Gastroesophageal sphincter (tissue), 4 donors: Measurements from ENCODE around the gene MAPK8IP3. TPM values are rescaled to one million over a fixed set of nuclear protein-coding genes. Genes with fewer than 3 reads are reported as not detected.

Experiments
- ATAC-seq: fragments of 150-250 bp; one replicate; pipeline ENCODE4 v1.9.1; 2016; ENCODE audit warnings: mild to moderate bottlenecking, moderate library complexity
- H3K27ac ChIP-seq, 4 donors: fragments of 200-600 bp; sonication (generic) in 3 of 4; 1 replicate in 3 of 4; 2 replicates in 1 of 4; pipeline ENCODE4 v1.5.1; 2016 to 2019
- H3K27me3 ChIP-seq: fragments of 200-600 bp; sonication (generic); one replicate; pipeline ENCODE4 v1.5.1; 2019
- H3K36me3 ChIP-seq, 2 donors: fragments of 200-600 bp; sonication (generic); one replicate each; pipeline ENCODE4 v1.5.1; 2019; ENCODE audit warnings: control low read depth in 1 of 2
- H3K4me1 ChIP-seq, 3 donors: fragments of 200-600 bp; sonication (generic); 1 replicate in 2 of 3; 2 replicates in 1 of 3; pipeline ENCODE4 v1.5.1; 2016 to 2019; ENCODE audit warnings: control low read depth in 2 of 3
- H3K4me3 ChIP-seq, 2 donors: fragments of 200-600 bp; sonication (generic); one replicate each; pipeline ENCODE4 v1.5.1; 2019; ENCODE audit warnings: mild to moderate bottlenecking in 1 of 2, moderate library complexity in 1 of 2
- H3K9me3 ChIP-seq, 3 donors: fragments of 200-600 bp; sonication (generic); one replicate each; pipeline ENCODE4 v1.5.1; 2017 to 2019; ENCODE audit warnings: control low read depth in 2 of 3
- EP300 ChIP-seq: sonication (generic); formaldehyde crosslinking; IDR thresholded peaks from one replicate; pipeline ENCODE4 v1.6.1; 2017; ENCODE audit warnings: antibody characterized with exemption, mild to moderate bottlenecking
- POLR2A ChIP-seq, 2 donors: fragments of 450-650 bp; IDR thresholded peaks; one replicate each; pipeline ENCODE4 v1.6.1; 2017; ENCODE audit warnings: antibody characterized with exemption in 2 of 2, mild to moderate bottlenecking in 2 of 2, moderate library complexity in 1 of 2
- POLR2AphosphoS5 ChIP-seq: sonication (generic); formaldehyde crosslinking; IDR thresholded peaks from one replicate; pipeline ENCODE4 v1.6.1; 2017; ENCODE audit warnings: antibody characterized with exemption
- WGBS, 2 donors: methylation state at CpG; one replicate each; pipeline ENCODE4 v1.1.5; 2018; ENCODE audit warnings: low coverage in 1 of 2; 5-methylcytosine and 5-hydroxymethylcytosine counted together
- total RNA-seq, 4 donors: library from RNA; depleted of rRNA; stranded (reverse); fragments of >200 nt; gene quantifications; one replicate each; pipeline ENCODE4 v1.1.0, GENCODE V29; 2016
- TF ChIP-seq, protein P1 (sequence below), 4 experiments: fragments of 200-600 bp in 2 of 4; fragments of 450-650 bp in 2 of 4; sonication (generic) in 1 of 4; IDR thresholded peaks; one replicate each; pipeline ENCODE4 v1.5.1; 2017 to 2019; ENCODE audit warnings: antibody characterized with exemption in 4 of 4, mild to moderate bottlenecking in 2 of 4, moderate library complexity in 2 of 4

MAPK8IP3 gene
- total RNA-seq, 4 donors from 2014 or later: 12.0 to 66.8 (median 33.1) TPM

DNA sequence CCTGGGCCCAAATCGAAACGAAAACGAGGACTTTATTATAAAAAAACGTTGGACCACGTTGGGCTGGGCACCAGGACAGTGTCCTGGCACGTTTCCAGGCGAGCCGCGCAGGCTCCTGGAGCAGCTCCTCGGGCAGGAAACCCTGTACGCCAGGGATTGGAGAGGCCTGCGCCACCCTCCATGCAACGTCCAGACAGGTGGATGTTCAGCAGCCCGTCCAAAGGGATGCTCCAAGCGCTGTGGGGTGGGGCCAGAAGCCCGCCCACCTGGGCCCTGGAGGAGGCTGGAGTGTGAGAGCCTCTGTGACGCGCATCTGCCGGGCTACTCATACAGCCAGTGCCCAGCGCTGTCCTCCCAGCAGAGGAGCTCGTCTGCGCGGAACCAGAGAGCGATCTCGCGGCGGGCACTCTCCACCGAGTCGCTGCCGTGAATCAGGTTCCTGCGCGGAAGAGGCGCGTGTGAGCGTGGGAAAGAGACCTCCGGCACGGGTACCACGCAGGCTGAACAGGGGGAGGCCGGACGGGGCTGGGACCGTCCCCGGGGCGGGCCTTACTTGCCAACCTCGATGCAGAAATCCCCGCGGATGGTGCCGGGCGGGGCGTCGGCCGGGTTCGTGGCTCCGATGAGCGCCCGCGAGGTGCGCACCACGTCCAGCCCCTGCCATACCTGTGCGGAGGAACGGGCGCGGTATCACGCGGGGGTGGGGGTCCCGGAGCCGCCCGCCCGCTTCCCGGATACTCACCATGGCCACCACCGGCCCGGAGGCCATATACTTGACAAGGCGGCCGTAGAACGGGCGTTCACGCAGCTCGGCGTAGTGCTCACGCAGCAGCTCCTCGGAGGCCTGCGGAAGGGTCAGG is 64.6 kb downstream of the MAPK8IP3 start:
- no peaks in the 10 kb centered on the region for H3K9me3 ChIP-seq
- WGBS, 2 donors: no CpG with 5 or more reads among the region's 81 CpGs
- peak overlapping the region; percentile 52 to 99 (median 97) for H3K27ac ChIP-seq

DNA sequence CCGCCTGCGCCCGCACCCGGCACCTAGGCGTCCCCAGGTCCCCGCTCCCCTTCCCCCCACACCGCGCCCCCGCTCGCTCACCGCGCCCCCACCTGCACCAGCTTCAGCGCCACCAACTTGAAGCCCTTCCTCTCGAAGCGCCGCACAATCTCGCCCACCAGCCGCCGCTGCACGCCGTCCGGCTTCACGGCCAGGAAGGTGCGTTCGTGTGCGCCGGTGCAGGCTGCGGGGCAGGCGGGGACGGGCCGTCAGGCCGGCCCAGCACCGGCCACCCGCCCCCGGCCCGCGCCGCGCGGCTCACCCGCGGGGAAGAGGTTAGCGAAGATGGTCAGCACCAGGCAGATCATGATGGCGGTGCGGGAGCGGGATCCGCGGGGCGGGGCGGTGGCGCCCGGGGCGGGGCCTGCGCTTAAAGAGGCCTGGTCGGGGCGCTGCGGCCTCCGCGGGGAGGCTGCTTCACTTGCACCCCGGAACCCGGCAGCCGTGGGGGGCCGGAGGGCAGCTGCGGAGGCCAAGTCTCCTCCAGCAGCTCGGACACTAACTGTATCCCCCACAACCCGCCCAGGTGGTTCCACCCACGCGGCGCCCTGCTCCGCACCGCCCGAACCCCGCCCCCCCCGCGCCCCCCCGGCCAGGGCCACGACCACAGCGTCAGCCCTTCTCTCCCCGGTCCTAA is 65.3 kb downstream of the MAPK8IP3 start, which contains the start of gene NME3:
NME3 (minus strand) TSS at position 356 of the 676 bp plus-strand sequence; CDS start at position 347, 9 bp downstream.
- 0% methylated on average over 5 of the region's 79 CpGs; no CpG with 5 or more reads in 1 of the 2 donors for WGBS, 2 donors
- no peaks in the 10 kb centered on the region for H3K9me3 ChIP-seq
- TF ChIP-seq POLR2AphosphoS5 (peak; percentile 29), POLR2A (IDR thresholded peaks at IDR 0.05) (peak; percentile 12), EP300 (no peak)
- TF ChIP-seq, protein P1, sequence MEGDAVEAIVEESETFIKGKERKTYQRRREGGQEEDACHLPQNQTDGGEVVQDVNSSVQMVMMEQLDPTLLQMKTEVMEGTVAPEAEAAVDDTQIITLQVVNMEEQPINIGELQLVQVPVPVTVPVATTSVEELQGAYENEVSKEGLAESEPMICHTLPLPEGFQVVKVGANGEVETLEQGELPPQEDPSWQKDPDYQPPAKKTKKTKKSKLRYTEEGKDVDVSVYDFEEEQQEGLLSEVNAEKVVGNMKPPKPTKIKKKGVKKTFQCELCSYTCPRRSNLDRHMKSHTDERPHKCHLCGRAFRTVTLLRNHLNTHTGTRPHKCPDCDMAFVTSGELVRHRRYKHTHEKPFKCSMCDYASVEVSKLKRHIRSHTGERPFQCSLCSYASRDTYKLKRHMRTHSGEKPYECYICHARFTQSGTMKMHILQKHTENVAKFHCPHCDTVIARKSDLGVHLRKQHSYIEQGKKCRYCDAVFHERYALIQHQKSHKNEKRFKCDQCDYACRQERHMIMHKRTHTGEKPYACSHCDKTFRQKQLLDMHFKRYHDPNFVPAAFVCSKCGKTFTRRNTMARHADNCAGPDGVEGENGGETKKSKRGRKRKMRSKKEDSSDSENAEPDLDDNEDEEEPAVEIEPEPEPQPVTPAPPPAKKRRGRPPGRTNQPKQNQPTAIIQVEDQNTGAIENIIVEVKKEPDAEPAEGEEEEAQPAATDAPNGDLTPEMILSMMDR (IDR thresholded peaks at IDR 0.05): peak in 1 of 4 experiments; percentile 23
- peak within 1 kb of the TSS; percentile 52 to 99 (median 97) for H3K27ac ChIP-seq
- peaks cover 0 to 53% of the 10 kb centered on the region in 2 donors for H3K36me3 ChIP-seq
- ATAC-seq: peak; percentile 68
- H3K27me3 ChIP-seq: no peaks in the 10 kb centered on the region
- H3K4me1 ChIP-seq: peaks cover 0 to 66% (median 27%) of the 10 kb centered on the region in 3 donors
- peak within 1 kb of the TSS; percentile 71 to 84 for H3K4me3 ChIP-seq

More for the DNA sequence above, 64.6 kb downstream of the MAPK8IP3 start:
- H3K36me3 ChIP-seq: peaks cover 0 to 53% of the 10 kb centered on the region in 2 donors
- peak; percentile 40 for ATAC-seq
- no peaks in the 10 kb centered on the region for H3K27me3 ChIP-seq
- peak overlapping the region; percentile 71 to 84 for H3K4me3 ChIP-seq
- peaks cover 0 to 60% (median 27%) of the 10 kb centered on the region in 3 donors for H3K4me1 ChIP-seq
- TF ChIP-seq POLR2A (IDR thresholded peaks at IDR 0.05): peak in 1 of 2 donors; percentile 31
- TF ChIP-seq, protein P1 (IDR thresholded peaks at IDR 0.05): peak in 1 of 4 experiments; percentile 19
- no peak for TF ChIP-seq EP300
- peak; percentile 37 for TF ChIP-seq POLR2AphosphoS5

DNA sequence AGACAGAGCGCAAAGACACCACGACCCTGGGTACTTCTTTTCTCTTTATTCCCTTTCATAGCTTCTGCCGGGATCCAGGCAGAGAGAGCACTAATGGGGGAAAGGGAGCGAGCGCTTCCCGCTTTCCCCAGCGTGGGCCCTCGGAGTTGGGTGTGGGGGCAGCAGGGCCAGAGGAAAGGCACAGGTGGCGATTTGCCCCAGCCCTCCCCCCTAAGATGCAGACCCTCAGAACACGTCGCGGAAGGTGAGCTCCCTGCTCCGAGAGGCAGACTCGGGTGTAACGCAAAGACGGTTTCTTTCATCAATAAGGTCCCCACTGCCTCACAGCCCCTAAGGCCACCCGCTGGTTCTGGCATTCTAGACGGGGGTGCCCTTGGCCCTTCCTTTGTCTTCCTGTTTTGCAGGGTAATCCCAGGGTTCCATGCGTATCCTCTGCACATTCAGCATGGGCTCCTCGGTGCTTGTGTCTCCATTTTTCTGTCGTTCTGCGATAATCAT is 65.9 kb downstream of the MAPK8IP3 start:
- 0 to 5% methylated on average over 3 to 4 of the region's 22 CpGs for WGBS, 2 donors
- peaks cover 0 to 53% of the 10 kb centered on the region in 2 donors for H3K36me3 ChIP-seq

DNA sequence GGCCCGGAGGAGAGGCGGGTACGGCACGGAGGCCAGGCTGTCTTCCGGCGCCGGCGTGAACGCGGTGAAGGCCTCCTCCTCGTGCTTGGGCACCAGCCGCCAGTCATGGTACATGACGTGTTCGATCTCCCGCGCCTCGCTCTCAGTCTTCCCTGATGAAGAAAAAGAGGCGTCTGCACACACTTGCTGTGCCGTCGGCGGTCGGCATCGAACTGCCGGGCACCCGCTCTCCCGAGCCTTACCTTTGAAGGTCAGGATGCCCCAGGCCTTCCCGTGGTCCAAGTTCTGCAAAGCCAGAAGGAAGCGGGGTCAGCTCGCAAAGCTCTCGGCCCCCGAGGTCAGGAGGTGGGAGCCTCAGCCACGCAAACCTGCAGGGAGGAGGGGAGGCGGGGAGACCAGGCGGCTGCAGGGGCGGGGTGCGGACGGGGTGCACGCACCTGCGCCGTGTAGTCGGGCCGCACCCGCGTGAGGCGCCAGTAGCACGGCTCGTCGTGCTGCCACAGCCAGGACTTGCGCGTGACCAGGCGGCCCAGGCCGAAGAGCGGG is 66.4 kb downstream of the MAPK8IP3 start, which contains the start of gene EME2:
EME2 (plus strand) TSS at position 449 of the 546 bp plus-strand sequence. CDS start 418 bp downstream, outside the sequence.
- H3K4me1 ChIP-seq: peaks cover 0 to 66% (median 27%) of the 10 kb centered on the region in 3 donors
- peak within 1 kb of the TSS; percentile 71 to 84 for H3K4me3 ChIP-seq
- 0% methylated on average over 2 of the region's 53 CpGs; no CpG with 5 or more reads in 1 of the 2 donors for WGBS, 2 donors
- TF ChIP-seq, protein P1 (IDR thresholded peaks at IDR 0.05): no peak
- TF ChIP-seq POLR2AphosphoS5: no peak
- TF ChIP-seq EP300: no peak
- no peak for TF ChIP-seq POLR2A (IDR thresholded peaks at IDR 0.05)
- H3K27ac ChIP-seq: peak within 1 kb of the TSS; percentile 48 to 99 (median 97)
- no peaks in the 10 kb centered on the region for H3K9me3 ChIP-seq
- no peak for ATAC-seq
- peaks cover 0 to 53% of the 10 kb centered on the region in 2 donors for H3K36me3 ChIP-seq
- no peaks in the 10 kb centered on the region for H3K27me3 ChIP-seq

More for the DNA sequence above, 65.9 kb downstream of the MAPK8IP3 start:
- Histone ChIP-seq H3K27ac (peak overlapping the region in 3 of 4 donors; percentile 96 to 99 (median 98)), H3K4me3 (peak overlapping the region; percentile 71 to 84), H3K4me1 (peaks cover 0 to 66% (median 27%) of the 10 kb centered on the region in 3 donors), H3K27me3 (no peaks in the 10 kb centered on the region), H3K9me3 (no peaks in the 10 kb centered on the region)
- ATAC-seq: no peak
- TF ChIP-seq EP300 (no peak), POLR2AphosphoS5 (no peak), POLR2A (IDR thresholded peaks at IDR 0.05) (no peak)
- TF ChIP-seq, protein P1 (IDR thresholded peaks at IDR 0.05): no peak
